NCI-H146 treated with DMSO at 0.1 percent for 48 hours (cell line): ENCODE results near the gene GATA5.

Experiments used
- DNase-seq: peaks from one replicate; lab custom pipeline; 2025; ENCODE audit not compliant: unreplicated experiment; lab: John Stamatoyannopoulos, UW

Gene GATA5

GRCh38 chr20:62473717-62474603 lies 1.8 kb downstream of the GATA5 start:
- DNase-seq = no peak

GRCh38 chr20:62472941-62473585 lies 2.7 kb downstream of the GATA5 start:
- no peak for DNase-seq

- DNase-seq = no peak
Observed at GRCh38 chr20:62472138-62472940, 3.5 kb downstream of the GATA5 start.

GRCh38 chr20:62470459-62470858 lies 5.3 kb downstream of the GATA5 start:
- no peak for DNase-seq

GRCh38 chr20:62470001-62470400 lies 5.8 kb downstream of the GATA5 start:
- no peak for DNase-seq

GRCh38 chr20:62469352-62469751 lies 6.4 kb downstream of the GATA5 start:
- DNase-seq = no peak

- DNase-seq = no peak
Observed at GRCh38 chr20:62466806-62467537, 8.8 kb downstream of the GATA5 start.

- no peak for DNase-seq
Observed at GRCh38 chr20:62466072-62466760, 9.6 kb downstream of the GATA5 start.

GRCh38 chr20:62464990-62465389 lies 10.8 kb downstream of the GATA5 start:
- DNase-seq = no peak

GRCh38 chr20:62464425-62464770 lies 11.4 kb downstream of the GATA5 start:
- no peak for DNase-seq

- DNase-seq = no peak
Observed at GRCh38 chr20:62463651-62464424, 12.0 kb downstream of the GATA5 start.

GRCh38 chr20:62462976-62463592 lies 12.7 kb downstream of the GATA5 start:
- no peak for DNase-seq

GRCh38 chr20:62461834-62462233 lies 14.0 kb downstream of the GATA5 start:
- no peak for DNase-seq

GRCh38 chr20:62461157-62461556 lies 14.6 kb downstream of the GATA5 start:
- DNase-seq = no peak

- DNase-seq = no peak
Observed at GRCh38 chr20:62460678-62461077, 15.1 kb downstream of the GATA5 start.

- DNase-seq = no peak
Observed at GRCh38 chr20:62459488-62459887, 16.3 kb downstream of the GATA5 start.

GRCh38 chr20:62458275-62459251 lies 17.2 kb downstream of the GATA5 start:
- DNase-seq = no peak

GRCh38 chr20:62457831-62458230 lies 18.0 kb downstream of the GATA5 start:
- no peak for DNase-seq
